NCI-H345 (cell line): Measurements from ENCODE around the gene GDPD5.

Experiments used
- DNase-seq: peaks from one replicate; lab custom pipeline; 2025; lab: John Stamatoyannopoulos, UW

Gene GDPD5

GRCh38 chr11:75399344-75400145 lies 126.2 kb downstream of the GDPD5 start, which contains the start of gene RPS3:
RPS3 (plus strand) TSS chr11:75399518; CDS start chr11:75399548, 30 bp downstream.
- DNase-seq, result peak; percentile 94

GRCh38 chr11:75398906-75399305 lies 126.8 kb downstream of the GDPD5 start:
- DNase-seq, result no peak

- DNase-seq, result no peak
Measured at GRCh38 chr11:75394085-75394840, 131.5 kb downstream of the GDPD5 start.

GRCh38 chr11:75389925-75390324 lies 135.8 kb downstream of the GDPD5 start:
- peak; percentile 10 for DNase-seq

- no peak for DNase-seq
Measured at GRCh38 chr11:75389276-75389605, 136.5 kb downstream of the GDPD5 start.

- peak; percentile 92 for DNase-seq
Measured at GRCh38 chr11:75388386-75389275, 137.1 kb downstream of the GDPD5 start.

- no peak for DNase-seq
Measured at GRCh38 chr11:75387736-75388294, 137.9 kb downstream of the GDPD5 start.

GRCh38 chr11:75386942-75387630 lies 138.7 kb downstream of the GDPD5 start:
- no peak for DNase-seq
